HG03457 (cell line): Measurements from ENCODE around the gene HADHB.
"Not testable (repeated sequence)": the region's sequence is repeated elsewhere in the genome, so short reads cannot be mapped to it uniquely, and the experiment has no call there.

Experiments
- ATAC-seq: cut with Tn5 transposase; IDR thresholded peaks from one replicate; pipeline ENCODE4 v1.9.1; 2021; ENCODE audit warnings: moderate number of reproducible peaks; ENCODE audit not compliant: unreplicated experiment

Gene HADHB

GRCh38 chr2:26326514-26326913 lies 81.8 kb downstream of the HADHB start:
- no peak for ATAC-seq

DNA sequence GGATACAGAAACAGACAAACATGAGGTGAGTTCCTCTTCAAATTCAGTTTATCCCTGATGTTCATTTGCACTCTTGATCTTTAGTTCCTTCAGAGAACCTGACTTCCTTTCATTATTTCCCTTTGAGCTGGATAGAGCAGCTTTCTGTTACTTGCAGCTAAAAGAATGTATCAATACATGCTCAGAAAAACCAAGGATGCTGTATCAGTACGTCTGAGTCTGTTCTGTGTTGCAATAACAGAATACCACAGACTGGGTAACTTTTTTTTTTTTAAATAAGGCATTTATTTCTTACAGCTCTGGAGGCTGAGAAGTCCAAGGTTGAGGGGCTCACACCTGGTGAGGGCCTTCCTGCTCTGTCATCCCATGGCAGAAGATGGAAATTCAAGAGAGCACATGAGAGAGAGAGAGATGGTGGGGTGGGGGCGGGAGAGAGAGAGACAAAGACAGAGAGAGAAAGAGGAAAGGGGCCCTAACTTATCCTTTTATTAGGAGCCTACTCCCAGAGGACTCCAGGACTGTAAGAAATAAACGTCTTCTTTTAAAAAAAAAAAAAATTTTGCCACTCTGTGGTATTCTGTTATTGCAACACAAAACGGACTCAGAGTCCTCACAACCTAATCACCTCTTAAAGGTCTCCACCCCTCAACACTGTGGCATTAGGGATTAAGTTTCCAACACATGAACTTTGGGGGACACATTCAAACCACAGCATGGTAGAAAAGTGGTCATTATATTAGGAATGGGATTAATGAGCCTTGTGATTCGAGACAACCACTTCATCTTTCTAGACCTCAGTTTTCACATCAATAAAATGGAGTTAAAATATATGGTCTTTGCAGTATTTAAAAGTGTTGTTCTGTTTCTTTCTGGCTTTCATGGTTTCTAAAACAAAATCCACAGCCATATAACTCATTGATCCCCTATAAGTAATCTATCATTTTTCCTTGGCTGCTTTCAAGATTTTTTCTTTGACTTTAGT lies 82.8 kb downstream of the HADHB start:
- no peak for ATAC-seq

GRCh38 chr2:26329083-26329482 lies 84.3 kb downstream of the HADHB start:
- not testable (repeated sequence) for ATAC-seq

DNA sequence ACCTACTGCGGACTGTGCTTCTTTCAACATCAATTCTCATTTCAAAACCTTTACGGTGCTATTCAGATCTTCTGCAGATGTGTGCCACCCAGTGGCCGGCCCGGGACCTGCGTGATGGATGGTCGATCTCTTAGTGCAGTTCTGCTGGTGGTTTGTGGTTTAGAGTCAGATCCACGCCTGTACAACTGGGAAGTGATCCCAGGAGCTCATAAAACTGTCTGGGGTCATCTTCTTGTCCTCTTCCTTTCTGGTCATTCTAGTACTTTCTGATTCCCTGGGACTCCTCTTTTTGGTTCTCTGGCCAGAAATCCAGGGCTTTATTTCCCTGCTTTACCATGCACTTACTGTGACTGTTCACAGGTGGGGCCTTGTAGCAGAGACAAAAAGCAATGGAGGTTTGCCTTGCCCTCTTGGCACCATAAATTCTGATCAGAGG lies 85.4 kb downstream of the HADHB start:
- no peak for ATAC-seq

- no peak for ATAC-seq
These were observed 85.9 kb downstream of the HADHB start for GRCh38 chr2:26330604-26331003.

DNA sequence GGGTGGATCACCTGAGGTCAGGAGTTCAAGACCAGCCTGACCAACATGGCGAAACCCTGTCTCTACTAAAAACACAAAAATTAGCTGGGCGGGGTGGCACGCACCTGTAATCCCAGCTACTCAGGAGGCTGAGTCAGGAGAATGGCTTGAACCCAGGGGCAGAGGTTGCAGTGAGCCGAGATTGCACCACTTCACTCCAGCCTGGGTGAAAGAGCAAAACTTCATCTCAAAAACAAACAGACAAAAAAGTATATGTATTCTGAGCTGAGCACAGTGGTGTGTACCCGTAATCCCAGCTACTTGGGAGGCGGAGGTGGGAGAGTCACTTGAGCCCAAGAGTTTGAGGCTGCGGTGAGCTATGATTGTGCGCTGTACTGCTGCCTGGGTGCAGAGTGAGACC lies 86.6 kb downstream of the HADHB start:
- not testable (repeated sequence) for ATAC-seq

GRCh38 chr2:26333293-26333692 lies 88.6 kb downstream of the HADHB start:
- ATAC-seq: no peak

GRCh38 chr2:26335231-26335630 lies 90.5 kb downstream of the HADHB start:
- no peak for ATAC-seq

- no peak for ATAC-seq
These were observed 92.0 kb downstream of the HADHB start for GRCh38 chr2:26336719-26337118.

DNA sequence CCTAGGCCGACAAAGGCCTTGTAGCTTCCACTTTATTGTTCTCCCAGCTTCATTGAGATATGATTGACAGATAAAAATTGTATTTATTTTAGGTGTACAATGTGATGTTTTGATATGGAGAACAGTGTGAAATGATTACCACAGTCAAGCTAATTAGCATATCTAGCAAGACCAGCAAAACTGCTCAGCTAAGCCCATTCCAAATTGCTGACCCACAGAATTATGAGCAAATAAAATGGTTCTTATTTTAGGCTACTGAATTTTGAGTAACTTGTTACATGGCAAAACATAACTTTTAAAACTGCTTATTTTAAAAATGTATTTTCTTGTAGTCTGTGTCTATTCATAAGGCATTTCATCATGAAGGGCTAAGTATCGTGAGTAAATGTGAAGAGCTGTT lies 92.6 kb downstream of the HADHB start:
- ATAC-seq: no peak
